Osteoblast (primary cell): ENCODE results near the gene SPINK4. TPM values are rescaled to one million over a fixed set of nuclear protein-coding genes. Genes with fewer than 3 reads are reported as not detected.

Experiments
- DNase-seq: peaks from one replicate; pipeline ENCODE4 v3.0.0; 2011; ENCODE audit warnings: low spot score, mixed read lengths; ENCODE audit not compliant: insufficient read length; ENCODE audit errors: missing footprints
- H2AFZ ChIP-seq: 2 replicates; pipeline ENCODE4 v1.6.0; 2011; ENCODE audit warnings: mild to moderate bottlenecking, low read length
- H3K27ac ChIP-seq: 2 replicates; pipeline ENCODE4 v1.5.1; 2011; ENCODE audit warnings: mild to moderate bottlenecking, low read depth, low read length, moderate library complexity
- H3K27me3 ChIP-seq: 2 replicates; pipeline ENCODE4 v1.6.0; 2012; ENCODE audit warnings: mild to moderate bottlenecking, control low read depth, inconsistent platforms, low read length, moderate library complexity; ENCODE audit not compliant: insufficient read depth
- H3K36me3 ChIP-seq: 2 replicates; pipeline ENCODE4 v1.5.1; 2011; ENCODE audit warnings: mild to moderate bottlenecking, low read length, control low read depth, moderate library complexity; ENCODE audit not compliant: insufficient read depth
- H3K4me1 ChIP-seq: 2 replicates; pipeline ENCODE4 v1.5.1; 2011; ENCODE audit warnings: mild to moderate bottlenecking, low read length, control low read depth, moderate library complexity; ENCODE audit not compliant: insufficient read depth
- H3K4me2 ChIP-seq: 2 replicates; pipeline ENCODE4 v1.6.0; 2011; ENCODE audit warnings: mild to moderate bottlenecking, low read length; ENCODE audit not compliant: insufficient read depth
- H3K4me3 ChIP-seq: fragments of 200-600 bp; sonication (generic); 3 replicates; pipeline ENCODE4 v1.5.1; 2012; ENCODE audit warnings: mild to moderate bottlenecking, low read length, inconsistent platforms; ENCODE audit not compliant: insufficient read depth
- H3K79me2 ChIP-seq: 2 replicates; pipeline ENCODE4 v1.6.0; 2012; ENCODE audit warnings: mild to moderate bottlenecking, low read length, control low read depth, inconsistent platforms; ENCODE audit not compliant: insufficient read depth
- H3K9me3 ChIP-seq: 2 replicates; pipeline ENCODE4 v1.5.1; 2011; ENCODE audit warnings: low read depth, low read length, control low read depth
- H4K20me1 ChIP-seq: 2 replicates; pipeline ENCODE4 v1.6.0; 2012; ENCODE audit warnings: mild to moderate bottlenecking, low read length, control low read depth; ENCODE audit not compliant: insufficient read depth
- total RNA-seq: library from RNA; depleted of rRNA; stranded (reverse); fragments of >200 nt; gene quantifications from 2 replicates; pipeline ENCODE4 v1.2.3, GENCODE V29; 2012
- TF ChIP-seq, protein P1 (sequence below): IDR thresholded peaks from 2 replicates; pipeline ENCODE4 v1.5.1; 2011; ENCODE audit warnings: mild to moderate bottlenecking, low read depth, low read length, moderate library complexity; ENCODE audit errors: extremely low read depth

Gene SPINK4
- total RNA-seq = not detected in 2 replicates

DNA sequence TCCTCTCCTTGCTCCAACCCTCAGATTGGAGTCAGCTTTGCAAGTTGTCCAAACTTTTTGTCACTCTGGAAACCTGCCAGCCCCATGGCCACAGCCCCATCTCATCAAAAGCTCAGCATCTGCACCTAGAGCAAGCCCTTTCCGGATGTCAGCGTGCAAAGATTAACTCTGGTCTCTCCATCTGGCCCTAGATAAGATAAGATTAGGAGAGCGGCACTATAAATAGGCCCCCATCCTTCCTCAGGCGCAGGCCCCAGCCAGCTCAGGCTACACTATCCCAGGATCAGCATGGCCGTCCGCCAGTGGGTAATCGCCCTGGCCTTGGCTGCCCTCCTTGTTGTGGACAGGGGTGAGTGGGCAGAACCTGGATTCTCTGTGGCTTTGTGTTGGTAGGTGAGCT is at the start of gene SPINK4:
Gene SPINK4 (plus strand): TSS at position 247 of the 400 bp plus-strand sequence. CDS start 42 bp downstream, at position 289.
- DNase-seq = no peak

GRCh38 chr9:33192493-33193255 is 47.3 kb upstream of the SPINK4 start:
- H2AFZ ChIP-seq = peak overlapping the region; percentile 76
- no peaks in the 10 kb centered on the region for H3K27me3 ChIP-seq
- H3K4me2 ChIP-seq = no peak overlapping the region
- no peaks in the 10 kb centered on the region for H3K9me3 ChIP-seq
- H3K4me1 ChIP-seq = peaks cover 14% of the 10 kb centered on the region
- H4K20me1 ChIP-seq = no peaks in the 10 kb centered on the region
- DNase-seq = no peak
- no peak overlapping the region for H3K27ac ChIP-seq
- H3K4me3 ChIP-seq = no peak overlapping the region
- no peaks in the 10 kb centered on the region for H3K79me2 ChIP-seq
- TF ChIP-seq, protein P1, sequence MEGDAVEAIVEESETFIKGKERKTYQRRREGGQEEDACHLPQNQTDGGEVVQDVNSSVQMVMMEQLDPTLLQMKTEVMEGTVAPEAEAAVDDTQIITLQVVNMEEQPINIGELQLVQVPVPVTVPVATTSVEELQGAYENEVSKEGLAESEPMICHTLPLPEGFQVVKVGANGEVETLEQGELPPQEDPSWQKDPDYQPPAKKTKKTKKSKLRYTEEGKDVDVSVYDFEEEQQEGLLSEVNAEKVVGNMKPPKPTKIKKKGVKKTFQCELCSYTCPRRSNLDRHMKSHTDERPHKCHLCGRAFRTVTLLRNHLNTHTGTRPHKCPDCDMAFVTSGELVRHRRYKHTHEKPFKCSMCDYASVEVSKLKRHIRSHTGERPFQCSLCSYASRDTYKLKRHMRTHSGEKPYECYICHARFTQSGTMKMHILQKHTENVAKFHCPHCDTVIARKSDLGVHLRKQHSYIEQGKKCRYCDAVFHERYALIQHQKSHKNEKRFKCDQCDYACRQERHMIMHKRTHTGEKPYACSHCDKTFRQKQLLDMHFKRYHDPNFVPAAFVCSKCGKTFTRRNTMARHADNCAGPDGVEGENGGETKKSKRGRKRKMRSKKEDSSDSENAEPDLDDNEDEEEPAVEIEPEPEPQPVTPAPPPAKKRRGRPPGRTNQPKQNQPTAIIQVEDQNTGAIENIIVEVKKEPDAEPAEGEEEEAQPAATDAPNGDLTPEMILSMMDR = no peak
- H3K36me3 ChIP-seq = no peaks in the 10 kb centered on the region

More for the DNA sequence above, at the start of gene SPINK4:
- Histone ChIP-seq H3K27ac (no peak within 1 kb of the TSS), H2AFZ (no peak within 1 kb of the TSS), H3K36me3 (no peaks in the 10 kb centered on the region), H3K4me3 (no peak within 1 kb of the TSS), H4K20me1 (no peaks in the 10 kb centered on the region), H3K27me3 (no peaks in the 10 kb centered on the region), H3K79me2 (no peaks in the 10 kb centered on the region), H3K4me1 (peaks cover 4% of the 10 kb centered on the region), H3K4me2 (no peak within 1 kb of the TSS), H3K9me3 (no peaks in the 10 kb centered on the region)
- TF ChIP-seq, protein P1 = no peak

GRCh38 chr9:33193818-33194217 is 46.1 kb upstream of the SPINK4 start:
- H3K4me1 ChIP-seq = peaks cover 19% of the 10 kb centered on the region
- H3K79me2 ChIP-seq = no peaks in the 10 kb centered on the region
- H3K4me2 ChIP-seq = no peak overlapping the region
- no peak overlapping the region for H2AFZ ChIP-seq
- H3K27me3 ChIP-seq = no peaks in the 10 kb centered on the region
- no peak overlapping the region for H3K4me3 ChIP-seq
- H4K20me1 ChIP-seq = no peaks in the 10 kb centered on the region
- H3K27ac ChIP-seq = no peak overlapping the region
- DNase-seq = no peak
- H3K36me3 ChIP-seq = no peaks in the 10 kb centered on the region
- TF ChIP-seq, protein P1 = no peak
- no peaks in the 10 kb centered on the region for H3K9me3 ChIP-seq

GRCh38 chr9:33196736-33197135 is 43.2 kb upstream of the SPINK4 start:
- no peaks in the 10 kb centered on the region for H3K27me3 ChIP-seq
- DNase-seq = no peak
- H3K4me3 ChIP-seq = no peak overlapping the region
- no peak overlapping the region for H3K4me2 ChIP-seq
- H3K36me3 ChIP-seq = no peaks in the 10 kb centered on the region
- H3K27ac ChIP-seq = no peak overlapping the region
- H3K79me2 ChIP-seq = no peaks in the 10 kb centered on the region
- no peaks in the 10 kb centered on the region for H3K9me3 ChIP-seq
- TF ChIP-seq, protein P1 = no peak
- peaks cover 19% of the 10 kb centered on the region for H3K4me1 ChIP-seq
- peak overlapping the region; percentile 67 for H2AFZ ChIP-seq
- no peaks in the 10 kb centered on the region for H4K20me1 ChIP-seq
